ENCODE measurements around the gene C12orf56.
"Not testable (repeated sequence)": the region's sequence is repeated elsewhere in the genome, so short reads cannot be mapped to it uniquely, and the experiment has no call there.

C12orf56 gene

GRCh38 chr12:64232196-64232595 is 158.4 kb downstream of the C12orf56 start:
- DNase-seq (ENCODE audit: low read depth in 2 of 2): no peak

GRCh38 chr12:64229796-64230195 is 160.8 kb downstream of the C12orf56 start:
- DNase-seq (ENCODE audit: low read depth in 2 of 2): no peak

- no peak for DNase-seq (ENCODE audit: low read depth in 2 of 2)
Observed at GRCh38 chr12:64229240-64229639, 161.3 kb downstream of the C12orf56 start.

- no peak for DNase-seq (ENCODE audit: low read depth in 2 of 2)
Observed at GRCh38 chr12:64225626-64226025, 164.9 kb downstream of the C12orf56 start.

GRCh38 chr12:64222009-64222765 is 168.4 kb downstream of the C12orf56 start, which contains the start of gene KICS2:
Gene KICS2, minus strand, starts transcription at chr12:64222296. Its CDS starts 59 bp downstream, at chr12:64222237.
- DNase-seq (ENCODE audit: low read depth in 2 of 2): peak; percentile 77 to 80

GRCh38 chr12:64221651-64222008 is 168.9 kb downstream of the C12orf56 start:
- peak; percentile 15 to 27 for DNase-seq (ENCODE audit: low read depth in 2 of 2)

GRCh38 chr12:64220046-64220445 is 170.5 kb downstream of the C12orf56 start:
- no peak for DNase-seq (ENCODE audit: low read depth in 2 of 2)

GRCh38 chr12:64219145-64219544 is 171.4 kb downstream of the C12orf56 start:
- no peak for DNase-seq (ENCODE audit: low read depth in 2 of 2)

GRCh38 chr12:64218597-64218996 is 172.0 kb downstream of the C12orf56 start:
- no peak for DNase-seq (ENCODE audit: low read depth in 2 of 2)

- not testable (repeated sequence) for DNase-seq (ENCODE audit: low read depth in 2 of 2)
Observed at GRCh38 chr12:64217643-64218042, 172.9 kb downstream of the C12orf56 start.

GRCh38 chr12:64216239-64216638 is 174.3 kb downstream of the C12orf56 start:
- no peak for DNase-seq (ENCODE audit: low read depth in 2 of 2)
